ENCODE results near the gene SAG. TPM values are rescaled to one million over a fixed set of nuclear protein-coding genes. Genes with fewer than 3 reads are reported as not detected.
A peak's percentile ranks its signal among the peaks of the same experiment; 100 is the strongest.

The SAG gene
- total and polyA plus RNA-seq, 2 donors (not counting 3 experiments of a cell fraction or from before 2014, with no cell fraction given) = not detected

- Histone ChIP-seq H3K4me1 (ENCODE audit: control insufficient read depth, extremely low read depth, insufficient read depth, low read length) (peaks cover 8% of the 10 kb centered on the region), H2AFZ (ENCODE audit: low read depth, low read length) (no peak overlapping the region), H3K9me3 (replicated peaks; ENCODE audit: control insufficient read depth, insufficient read depth, low read length) (no peaks in the 10 kb centered on the region), H3K27me3 (ENCODE audit: control insufficient read depth in 2 of 2, insufficient read depth in 2 of 2, low read length in 2 of 2) (no peaks in the 10 kb centered on the region), H3K9me1 (replicated peaks; ENCODE audit: control insufficient read depth, extremely low read depth, insufficient read depth, low read length) (no peaks in the 10 kb centered on the region), H3K79me2 (ENCODE audit: control insufficient read depth, insufficient read depth, low read length) (peaks cover 7% of the 10 kb centered on the region), H3K4me3 (replicated peaks in 1 of 3; ENCODE audit: insufficient read depth in 1 of 3, low read depth in 1 of 3, low read length in 3 of 3) (no peak overlapping the region), H4K20me1 (replicated peaks; ENCODE audit: control insufficient read depth, extremely low read depth, insufficient read depth, low read length) (no peaks in the 10 kb centered on the region), H3K9ac (replicated peaks; ENCODE audit: extremely low read depth, insufficient read depth, low read length) (no peak overlapping the region), H3K27ac (ENCODE audit: insufficient read depth, low read depth, low read length) (no peak overlapping the region), H3K4me2 (ENCODE audit: insufficient read depth, low read length) (no peak overlapping the region), H3K36me3 (ENCODE audit: control insufficient read depth in 2 of 2, extremely low read depth in 1 of 2, insufficient read depth in 2 of 2, low read length in 2 of 2) (no peaks in the 10 kb centered on the region)
- TF ChIP-seq EZH2 (IDR thresholded peaks at IDR 0.05; ENCODE audit: borderline replicate concordance, low read depth, low read length, severe bottlenecking) (no peak), JUN (IDR thresholded peaks at IDR 0.05; ENCODE audit: borderline replicate concordance, insufficient read depth, insufficient read length, low read depth) (no peak), MAX (IDR thresholded peaks at IDR 0.05; ENCODE audit: insufficient read depth, insufficient read length) (no peak), GATA2 (IDR thresholded peaks at IDR 0.05; ENCODE audit: insufficient read depth, insufficient read length, low read depth, low read length) (no peak), POLR2AphosphoS5 (IDR thresholded peaks at IDR 0.05; ENCODE audit: insufficient read depth, low read depth, low read length) (no peak), FOS (IDR thresholded peaks at IDR 0.05; ENCODE audit: borderline replicate concordance, insufficient read depth, low read length) (no peak), CTCF (IDR thresholded peaks at IDR 0.05; ENCODE audit: extremely low read depth in 1 of 2, insufficient read depth in 1 of 2, low read depth in 1 of 2, low read length in 2 of 2) (no peak), POLR2A (IDR thresholded peaks at IDR 0.05; ENCODE audit: low read depth, low read length) (no peak)
- dilution Hi-C loops (cut with MboI; ENCODE audit: extremely low pct_ligation_motif_present, low sequenced_read_pairs) (no loop called here), intact Hi-C loops (cut with micrococcal nuclease) (no loop called here)
- no TSS peak for BruUV-seq (replicated peaks)
- ChIA-PET POLR2A (no interaction called here), CTCF (interaction anchor here (0.7 to 0.9 kb wide), 2 partner anchors 74 to 83 kb away, joined by 3 read pairs; no protein-coding TSS in a partner anchor)
- peak; percentile 13 for DNase-seq (ENCODE audit: low read depth, low spot score)
- no peak for FAIRE-seq
These were observed 53.2 kb downstream of the SAG start for GRCh38 chr2:233360771-233361176.
